ENCODE results near the gene TET2.
"Not testable (repeated sequence)": the region's sequence is repeated elsewhere in the genome, so short reads cannot be mapped to it uniquely, and the experiment has no call there.

TET2 gene

DNA sequence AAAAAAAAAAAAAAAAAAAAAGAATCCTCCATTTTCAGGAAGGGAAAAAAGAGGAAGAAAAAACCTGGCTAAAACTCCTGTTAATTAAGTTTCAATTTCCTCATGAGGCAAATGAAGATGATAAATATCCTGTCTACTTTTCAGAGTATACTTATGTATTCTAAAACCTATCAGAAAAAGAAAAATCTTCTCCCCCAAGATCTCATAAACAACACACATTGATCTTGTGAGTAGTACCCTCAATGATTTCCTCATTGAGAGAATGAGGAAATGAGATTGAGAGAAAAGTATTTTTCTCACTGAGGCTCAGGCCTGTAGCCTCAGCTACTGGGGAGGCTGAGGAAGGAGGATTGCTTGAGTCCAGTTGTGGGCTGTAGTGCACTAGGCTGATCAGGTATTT is 146.7 kb downstream of the TET2 start:
- no peak for DNase-seq

DNA sequence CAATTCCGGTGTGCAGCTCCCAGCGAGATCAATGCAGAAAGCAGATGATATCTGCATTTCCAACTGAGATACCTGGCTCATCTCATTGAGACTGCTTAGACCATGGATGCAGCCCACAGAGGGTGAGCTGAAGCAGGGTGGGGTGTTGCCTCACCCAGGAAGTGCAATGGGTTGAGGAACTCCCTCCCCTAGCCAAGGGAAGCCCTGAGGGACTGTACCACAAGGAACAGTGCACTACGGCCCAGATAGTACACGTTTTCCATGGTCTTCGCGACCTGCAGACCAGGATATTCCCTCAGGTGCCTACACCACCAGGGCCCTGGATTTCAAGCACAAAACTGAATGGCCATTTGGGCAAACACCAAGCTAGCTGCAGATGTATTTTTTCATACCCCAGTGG is 150.0 kb downstream of the TET2 start:
- no peak for DNase-seq

GRCh38 chr4:105299027-105299426 is 152.4 kb downstream of the TET2 start:
- DNase-seq, result not testable (repeated sequence)

DNA sequence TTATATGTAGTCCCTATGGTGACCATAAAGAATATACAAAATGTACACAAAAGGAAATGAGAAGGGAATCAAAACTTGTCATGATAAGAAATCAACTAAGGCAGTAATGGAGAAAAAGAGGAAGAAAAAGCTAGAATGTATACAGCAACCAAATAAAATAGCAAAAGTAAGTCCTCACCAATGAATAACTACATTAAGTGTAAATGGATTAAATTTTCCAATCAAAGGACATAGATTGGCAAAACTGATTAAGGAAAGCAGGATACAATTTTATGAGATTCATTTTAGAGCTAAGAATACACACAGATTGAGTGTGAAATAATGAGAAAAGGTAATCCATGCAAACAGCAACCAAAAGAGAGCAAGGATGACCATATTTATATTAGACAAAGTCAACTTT is 157.4 kb downstream of the TET2 start:
- no peak for DNase-seq

- no peak for DNase-seq
Observed at GRCh38 chr4:105305019-105305836, 158.6 kb downstream of the TET2 start.

- DNase-seq, result no peak
Observed at GRCh38 chr4:105306158-105306781, 159.6 kb downstream of the TET2 start.

- no peak for DNase-seq
Observed at GRCh38 chr4:105306820-105307219, 160.1 kb downstream of the TET2 start.

DNA sequence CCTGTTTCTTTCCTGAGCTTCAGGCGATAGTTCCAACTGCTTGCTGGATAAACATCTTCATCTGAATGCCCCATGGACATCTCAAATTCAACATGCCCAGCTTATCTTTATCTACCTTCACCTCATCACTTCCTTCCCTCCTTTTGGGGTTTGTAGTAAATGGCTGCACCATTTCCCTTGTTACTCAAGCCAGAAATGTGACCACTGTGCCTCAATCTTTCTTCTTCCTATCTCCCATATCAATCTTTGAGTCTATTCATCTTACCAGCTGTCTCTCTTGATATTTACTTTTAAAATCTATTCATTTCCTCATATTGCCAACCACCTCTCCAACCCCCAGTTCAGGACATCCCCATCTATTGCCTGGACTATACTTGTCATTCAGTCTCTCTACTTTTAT is 171.8 kb downstream of the TET2 start:
- DNase-seq, result no peak

DNA sequence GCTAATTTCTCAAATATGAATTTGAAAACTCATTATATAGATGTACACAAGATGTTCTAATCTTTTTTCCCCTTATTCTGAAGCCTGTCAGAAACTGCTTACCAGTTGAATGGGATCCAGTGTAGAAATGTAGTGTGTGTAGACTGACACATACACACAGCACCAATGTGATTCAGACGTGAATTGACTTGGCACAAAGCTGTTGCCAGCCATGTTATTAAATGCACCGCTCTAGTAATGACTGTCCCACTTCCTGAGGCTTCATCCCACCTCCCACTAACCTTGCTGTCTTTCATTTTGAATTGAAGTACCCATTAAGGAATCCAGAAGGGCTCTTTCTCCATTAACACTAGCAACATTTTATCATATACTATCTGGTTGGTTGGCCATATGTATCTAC is 180.5 kb downstream of the TET2 start:
- no peak for DNase-seq

DNA sequence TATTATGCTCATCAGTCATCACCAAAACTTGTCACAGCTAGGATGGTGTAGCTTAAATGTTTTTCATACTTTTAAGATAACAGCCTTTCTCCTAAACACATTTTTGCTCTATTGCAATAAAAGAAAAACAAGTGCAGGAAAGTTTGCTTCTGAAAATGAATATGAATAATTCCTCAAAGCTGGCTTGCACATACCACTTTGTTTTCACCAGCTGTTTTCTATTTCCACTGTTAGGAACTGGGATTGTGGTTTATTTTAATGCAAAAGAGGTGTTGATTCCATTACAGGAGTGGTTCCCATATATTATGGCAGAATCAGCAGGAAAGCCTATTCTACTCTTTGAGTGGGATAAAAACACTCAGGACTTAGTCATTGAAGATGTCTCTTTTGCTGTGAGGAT is 181.3 kb downstream of the TET2 start:
- no peak for DNase-seq

DNA sequence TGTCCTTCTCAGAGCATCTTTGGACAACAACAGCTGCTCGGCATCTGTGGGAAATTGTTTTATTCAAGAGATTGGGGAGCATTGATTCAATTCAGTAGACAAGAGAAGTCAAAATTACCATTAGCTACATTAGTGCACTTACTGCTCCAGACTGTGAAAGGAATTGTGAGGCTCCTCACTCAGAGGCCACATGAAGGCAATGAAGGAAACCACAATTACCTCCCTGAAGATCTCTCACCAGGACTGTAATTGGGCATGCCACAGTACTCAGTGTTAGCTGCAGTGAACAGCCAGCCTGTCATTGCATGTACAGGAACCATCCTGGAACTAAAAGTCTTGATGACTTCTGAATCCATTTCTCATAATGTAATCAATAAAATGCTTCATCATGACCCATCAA is 182.4 kb downstream of the TET2 start:
- DNase-seq, result no peak

Data from right kidney (tissue), 1 donor.